Uterus (tissue), 4 donors: ENCODE results near the gene ATF1. TPM values are rescaled to one million over a fixed set of nuclear protein-coding genes. Genes with fewer than 3 reads are reported as not detected.
"Not testable (repeated sequence)": the region's sequence is repeated elsewhere in the genome, so short reads cannot be mapped to it uniquely, and the experiment has no call there.

Experiments used
- DNase-seq, 2 donors: peaks; one replicate each; pipeline ENCODE4 v3.0.0-alpha.2; 2019 to 2020
- H3K27ac ChIP-seq, 2 donors: fragments of 200-600 bp; sonication (generic); 1 replicate in 1 of 2; 2 replicates in 1 of 2; pipeline ENCODE4 v1.5.1; 2016 to 2018
- H3K27me3 ChIP-seq, 2 donors: fragments of 200-600 bp; sonication (generic); one replicate each; pipeline ENCODE4 v1.5.1; 2018 to 2019; ENCODE audit warnings: control low read depth in 1 of 2
- H3K36me3 ChIP-seq, 2 donors: fragments of 200-600 bp; sonication (generic); one replicate each; pipeline ENCODE4 v1.5.1; 2019; ENCODE audit warnings: control low read depth in 1 of 2
- H3K4me1 ChIP-seq, 2 donors: fragments of 200-600 bp; sonication (generic); one replicate each; pipeline ENCODE4 v1.5.1; 2018 to 2019; ENCODE audit warnings: control low read depth in 1 of 2
- H3K4me3 ChIP-seq, 2 donors: fragments of 200-600 bp; sonication (generic); 1 replicate in 1 of 2; 2 replicates in 1 of 2; pipeline ENCODE4 v1.5.1; 2018 to 2019; ENCODE audit warnings: mild to moderate bottlenecking in 1 of 2
- H3K9me3 ChIP-seq, 2 donors: fragments of 200-600 bp; sonication (generic); one replicate each; pipeline ENCODE4 v1.5.1; 2019; ENCODE audit warnings: control low read depth in 1 of 2
- POLR2A ChIP-seq, 2 donors: fragments of 450-650 bp; IDR thresholded peaks; one replicate each; pipeline ENCODE4 v1.6.1; 2016; ENCODE audit warnings: antibody characterized with exemption in 2 of 2, mild to moderate bottlenecking in 1 of 2, moderate library complexity in 1 of 2
- intact Hi-C: fragments of 100-400 bp; cut with DNase I; formaldehyde crosslinking; loops from one replicate; pipeline ENCODE4 v1.15.1; 2023; ENCODE audit warnings: low total_unique reads
- total RNA-seq, 4 donors: library from RNA; depleted of rRNA in 3 of 4; stranded (reverse); fragments of >200 nt in 3 of 4; gene quantifications; one replicate each; pipeline versions ENCODE4 v1.1.0 to v1.2.4, GENCODE V29; 2014 to 2023
- TF ChIP-seq, protein P1 (sequence below), 4 experiments: fragments of 200-600 bp in 2 of 4; fragments of 450-650 bp in 2 of 4; sonication (generic) in 2 of 4; IDR thresholded peaks; one replicate each; pipeline ENCODE4 v1.5.1; 2016 to 2019; ENCODE audit warnings: antibody characterized with exemption in 4 of 4, mild to moderate bottlenecking in 2 of 4, moderate library complexity in 1 of 4
- donor health status: DM: yes; HTN: yes; CAD: no.

Gene ATF1
- total RNA-seq, 4 donors from 2014 or later, result 3.8 to 54.2 (median 40.0) TPM

GRCh38 chr12:50842637-50843493, 79.0 kb downstream of the ATF1 start, which contains the start of gene TMPRSS12:
TMPRSS12 (plus strand) TSS chr12:50842926; CDS start chr12:50842965, 39 bp downstream.
- intact Hi-C loops, result no loop called here
- Histone ChIP-seq H3K27ac (no peak within 1 kb of the TSS), H3K4me3 (no peak within 1 kb of the TSS), H3K36me3 (no peaks in the 10 kb centered on the region), H3K4me1 (no peaks in the 10 kb centered on the region), H3K9me3 (no peaks in the 10 kb centered on the region), H3K27me3 (no peaks in the 10 kb centered on the region)
- DNase-seq, result no peak
- TF ChIP-seq, protein P1, sequence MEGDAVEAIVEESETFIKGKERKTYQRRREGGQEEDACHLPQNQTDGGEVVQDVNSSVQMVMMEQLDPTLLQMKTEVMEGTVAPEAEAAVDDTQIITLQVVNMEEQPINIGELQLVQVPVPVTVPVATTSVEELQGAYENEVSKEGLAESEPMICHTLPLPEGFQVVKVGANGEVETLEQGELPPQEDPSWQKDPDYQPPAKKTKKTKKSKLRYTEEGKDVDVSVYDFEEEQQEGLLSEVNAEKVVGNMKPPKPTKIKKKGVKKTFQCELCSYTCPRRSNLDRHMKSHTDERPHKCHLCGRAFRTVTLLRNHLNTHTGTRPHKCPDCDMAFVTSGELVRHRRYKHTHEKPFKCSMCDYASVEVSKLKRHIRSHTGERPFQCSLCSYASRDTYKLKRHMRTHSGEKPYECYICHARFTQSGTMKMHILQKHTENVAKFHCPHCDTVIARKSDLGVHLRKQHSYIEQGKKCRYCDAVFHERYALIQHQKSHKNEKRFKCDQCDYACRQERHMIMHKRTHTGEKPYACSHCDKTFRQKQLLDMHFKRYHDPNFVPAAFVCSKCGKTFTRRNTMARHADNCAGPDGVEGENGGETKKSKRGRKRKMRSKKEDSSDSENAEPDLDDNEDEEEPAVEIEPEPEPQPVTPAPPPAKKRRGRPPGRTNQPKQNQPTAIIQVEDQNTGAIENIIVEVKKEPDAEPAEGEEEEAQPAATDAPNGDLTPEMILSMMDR (IDR thresholded peaks at IDR 0.05), result no peak
- TF ChIP-seq POLR2A (IDR thresholded peaks at IDR 0.05), result no peak

GRCh38 chr12:50845021-50845647, 81.2 kb downstream of the ATF1 start:
- no peaks in the 10 kb centered on the region for H3K9me3 ChIP-seq
- H3K36me3 ChIP-seq, result no peaks in the 10 kb centered on the region
- no peaks in the 10 kb centered on the region for H3K27me3 ChIP-seq
- no peak overlapping the region for H3K4me3 ChIP-seq
- H3K27ac ChIP-seq, result no peak overlapping the region
- TF ChIP-seq, protein P1 (IDR thresholded peaks at IDR 0.05), result no peak
- no peak for TF ChIP-seq POLR2A (IDR thresholded peaks at IDR 0.05)
- H3K4me1 ChIP-seq, result no peaks in the 10 kb centered on the region
- DNase-seq, result no peak
- intact Hi-C loops, result no loop called here

GRCh38 chr12:50848963-50849362, 85.1 kb downstream of the ATF1 start:
- H3K4me3 ChIP-seq, result no peak overlapping the region
- no peak for DNase-seq
- no peaks in the 10 kb centered on the region for H3K9me3 ChIP-seq
- TF ChIP-seq, protein P1 (IDR thresholded peaks at IDR 0.05), result no peak
- no peak for TF ChIP-seq POLR2A (IDR thresholded peaks at IDR 0.05)
- H3K36me3 ChIP-seq, result no peaks in the 10 kb centered on the region
- intact Hi-C loops, result no loop called here
- H3K27ac ChIP-seq, result no peak overlapping the region
- H3K4me1 ChIP-seq, result no peaks in the 10 kb centered on the region
- no peaks in the 10 kb centered on the region for H3K27me3 ChIP-seq

DNA sequence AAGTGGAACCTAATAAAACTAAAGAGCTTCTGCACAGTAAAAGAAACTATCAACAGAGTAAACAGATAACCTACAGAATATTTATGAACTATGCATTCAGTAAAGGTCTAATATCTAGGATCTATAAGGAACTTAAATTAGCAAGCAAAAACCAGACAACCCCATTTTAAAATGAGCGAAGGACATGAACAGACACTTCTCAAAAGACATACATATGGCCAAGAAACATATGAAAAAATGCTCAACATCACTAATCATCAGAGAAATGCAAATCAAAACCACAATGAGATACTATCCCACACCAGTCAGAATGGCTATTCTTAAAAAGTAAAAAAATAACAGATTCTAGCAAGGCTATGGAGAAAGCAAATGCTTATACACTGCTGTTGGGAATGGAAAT, 91.3 kb downstream of the ATF1 start:
- H3K36me3 ChIP-seq, H3K27ac ChIP-seq, H3K9me3 ChIP-seq, intact Hi-C loops, DNase-seq, H3K4me1 ChIP-seq, H3K4me3 ChIP-seq, H3K27me3 ChIP-seq: not testable (repeated sequence)

DNA sequence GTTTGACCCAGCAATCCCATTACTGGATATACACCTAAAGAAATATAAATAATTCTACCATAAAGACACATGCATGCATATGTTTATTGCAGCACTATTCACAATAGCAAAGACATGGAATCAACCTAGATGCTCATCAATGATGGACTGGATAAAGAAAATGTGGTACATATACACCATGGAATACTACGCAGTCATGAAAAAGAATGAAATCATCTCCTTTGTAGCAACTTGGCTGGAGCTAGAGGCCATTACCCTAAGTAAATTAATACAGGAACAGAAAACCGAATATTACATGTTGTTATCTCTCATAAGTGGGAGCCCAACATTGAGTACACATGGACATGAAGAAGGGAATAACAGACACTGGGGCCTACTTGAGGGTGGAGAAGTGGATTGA, 91.8 kb downstream of the ATF1 start:
- H3K36me3 ChIP-seq, H3K4me3 ChIP-seq, intact Hi-C loops, H3K27ac ChIP-seq, DNase-seq, H3K9me3 ChIP-seq, H3K4me1 ChIP-seq, H3K27me3 ChIP-seq: not testable (repeated sequence)

GRCh38 chr12:50859621-50860310, 95.9 kb downstream of the ATF1 start:
- TF ChIP-seq POLR2A (IDR thresholded peaks at IDR 0.05), result no peak
- TF ChIP-seq, protein P1 (IDR thresholded peaks at IDR 0.05), result no peak
- intact Hi-C loops, result no loop called here
- Histone ChIP-seq H3K36me3 (no peaks in the 10 kb centered on the region), H3K4me1 (no peaks in the 10 kb centered on the region), H3K27me3 (no peaks in the 10 kb centered on the region), H3K4me3 (no peak overlapping the region), H3K27ac (no peak overlapping the region), H3K9me3 (peaks cover 0 to under 1% of the 10 kb centered on the region in 2 donors)
- DNase-seq, result no peak
